Endothelial cell of umbilical vein (primary cell): ENCODE results near the gene LGALS7. TPM values are rescaled to one million over a fixed set of nuclear protein-coding genes. Genes with fewer than 3 reads are reported as not detected.

Experiments used
- BruUV-seq: library from RNA; stranded (reverse); fragments of 400-500 nt; replicated peaks from 2 replicates; lab custom pipeline; 2021; lab: Mats Ljungman, UMichigan
- CTCF ChIA-PET: fragments of 300-600, 350-600 bp; sonication (Branson Sonifier 250); formaldehyde crosslinking; loops from one replicate; lab custom pipeline; 2021; ENCODE audit warnings: antibody characterized with exemption, inconsistent platforms; lab: Charles Lee
- POLR2A ChIA-PET: fragments of 300-600, 350-600 bp; sonication (Branson Sonifier 250); formaldehyde crosslinking; loops from one replicate; lab custom pipeline; 2021; ENCODE audit warnings: antibody characterized with exemption, inconsistent platforms; lab: Charles Lee
- DNase-seq: peaks from one replicate; pipeline ENCODE4 v3.0.0-alpha.2; 2011; ENCODE audit warnings: low read depth, low spot score
- FAIRE-seq: peaks from 2 replicates; lab custom pipeline; 2011; peaks lifted over from hg19 to GRCh38; lab: Jason Lieb, UNC
- H2AFZ ChIP-seq: 2 replicates; pipeline ENCODE4 v1.6.0; 2012; ENCODE audit warnings: low read depth, low read length, control low read depth, inconsistent platforms
- H3K27ac ChIP-seq: 2 replicates; pipeline ENCODE4 v1.5.1; 2011; ENCODE audit warnings: low read depth, mild to moderate bottlenecking, control low read depth, low read length, moderate library complexity; ENCODE audit not compliant: insufficient read depth
- H3K27me3 ChIP-seq, 2 experiments: 2 replicates each; pipeline versions ENCODE4 v1.6.0 to v1.6.1; 2011; ENCODE audit warnings: low read length in 2 of 2, mixed read lengths in 1 of 2; ENCODE audit not compliant: control insufficient read depth in 2 of 2, insufficient read depth in 2 of 2
- H3K36me3 ChIP-seq, 2 experiments: 2 replicates in 1 of 2; 3 replicates in 1 of 2; pipeline ENCODE4 v1.5.1; 2011; ENCODE audit warnings: low read length in 2 of 2, mild to moderate bottlenecking in 1 of 2, moderate library complexity in 1 of 2; ENCODE audit not compliant: control insufficient read depth in 2 of 2, insufficient read depth in 2 of 2; ENCODE audit errors: extremely low read depth in 1 of 2
- H3K4me1 ChIP-seq: 3 replicates; pipeline ENCODE4 v1.5.1; 2011; ENCODE audit warnings: mild to moderate bottlenecking, low read length; ENCODE audit not compliant: control insufficient read depth, insufficient read depth; ENCODE audit errors: extremely low read depth
- H3K4me2 ChIP-seq: 2 replicates; pipeline ENCODE4 v1.6.1; 2011; ENCODE audit warnings: low read length, control low read depth, mixed read lengths; ENCODE audit not compliant: insufficient read depth
- H3K4me3 ChIP-seq, 3 experiments: fragments of 200-600 bp in 1 of 3; sonication (generic), shearing (Covaris generic) in 1 of 3; replicated peaks in 1 of 3; 2 replicates each; pipeline ENCODE4 v1.5.1; 2011 to 2016; ENCODE audit warnings: control low read depth in 3 of 3, low read length in 3 of 3, mild to moderate bottlenecking in 2 of 3, inconsistent platforms in 1 of 3, low read depth in 1 of 3, moderate library complexity in 1 of 3; ENCODE audit not compliant: insufficient read depth in 1 of 3
- H3K79me2 ChIP-seq: 2 replicates; pipeline ENCODE4 v1.6.0; 2012; ENCODE audit warnings: low read length, inconsistent platforms; ENCODE audit not compliant: control insufficient read depth, insufficient read depth
- H3K9ac ChIP-seq: replicated peaks from 2 replicates; pipeline ENCODE3; 2011; ENCODE audit warnings: low read length, control low read depth; ENCODE audit not compliant: insufficient read depth; ENCODE audit errors: extremely low read depth
- H3K9me1 ChIP-seq: replicated peaks from 3 replicates; pipeline ENCODE4 v1.6.0; 2011; ENCODE audit warnings: mild to moderate bottlenecking, low read length; ENCODE audit not compliant: control insufficient read depth, insufficient read depth; ENCODE audit errors: extremely low read depth
- H3K9me3 ChIP-seq: replicated peaks from 2 replicates; pipeline ENCODE4 v1.5.1; 2012; ENCODE audit warnings: low read length, inconsistent platforms; ENCODE audit not compliant: control insufficient read depth, insufficient read depth
- H4K20me1 ChIP-seq: replicated peaks from 2 replicates; pipeline ENCODE3; 2011; ENCODE audit warnings: mild to moderate bottlenecking, low read length; ENCODE audit not compliant: control insufficient read depth, insufficient read depth; ENCODE audit errors: extremely low read depth
- CTCF ChIP-seq, 2 donors: IDR thresholded peaks; 1 replicate in 1 of 2; 2 replicates in 1 of 2; pipeline ENCODE4 v1.5.1; 2011; ENCODE audit warnings: low read length in 2 of 2, mild to moderate bottlenecking in 2 of 2, moderate library complexity in 2 of 2, control low read depth in 1 of 2, inconsistent platforms in 1 of 2, low read depth in 1 of 2; ENCODE audit not compliant: insufficient read depth in 1 of 2; ENCODE audit errors: extremely low read depth in 1 of 2
- EZH2 ChIP-seq: IDR thresholded peaks from 2 replicates; pipeline ENCODE4 v1.6.1; 2012; ENCODE audit warnings: borderline replicate concordance, low read depth, mild to moderate bottlenecking, moderate library complexity, low read length, inconsistent platforms; ENCODE audit not compliant: severe bottlenecking
- FOS ChIP-seq: IDR thresholded peaks from 2 replicates; pipeline ENCODE4 v1.6.1; 2011; ENCODE audit warnings: mild to moderate bottlenecking, low read length, moderate library complexity, borderline replicate concordance; ENCODE audit not compliant: insufficient read depth
- GATA2 ChIP-seq: IDR thresholded peaks from 2 replicates; pipeline ENCODE4 v1.7.0; 2011; ENCODE audit warnings: low read depth, mild to moderate bottlenecking, moderate library complexity, mixed read lengths, low read length; ENCODE audit not compliant: insufficient read length, insufficient read depth
- JUN ChIP-seq: IDR thresholded peaks from 2 replicates; pipeline ENCODE4 v1.6.1; 2011; ENCODE audit warnings: borderline replicate concordance, low read depth; ENCODE audit not compliant: insufficient read length, insufficient read depth
- MAX ChIP-seq: IDR thresholded peaks from 2 replicates; pipeline ENCODE4 v1.6.1; 2011; ENCODE audit not compliant: insufficient read depth, insufficient read length
- MYC ChIP-seq: IDR thresholded peaks from one replicate; pipeline ENCODE4 v1.6.1; 2011; ENCODE audit warnings: mild to moderate bottlenecking, low read depth, low read length
- POLR2A ChIP-seq: IDR thresholded peaks from 2 replicates; pipeline ENCODE4 v1.6.1; 2012; ENCODE audit warnings: low read depth, mild to moderate bottlenecking, control low read depth, low read length
- POLR2AphosphoS5 ChIP-seq: IDR thresholded peaks from 2 replicates; pipeline ENCODE4 v1.6.1; 2012; ENCODE audit warnings: low read depth, mild to moderate bottlenecking, control low read depth, low read length, moderate library complexity; ENCODE audit not compliant: insufficient read depth
- dilution Hi-C: fragments of 300-500 bp; cut with MboI; formaldehyde crosslinking; loops from one replicate; pipeline ENCODE4 v1.15.0; 2019; ENCODE audit warnings: low sequenced_read_pairs; ENCODE audit not compliant: extremely low pct_ligation_motif_present
- intact Hi-C: fragments of 100-400 bp; cut with micrococcal nuclease; formaldehyde crosslinking; loops from one replicate; pipeline ENCODE4 v1.10.0; 2022
- polyA plus RNA-seq, 4 experiments: library from polyadenylated mRNA; depleted of rRNA in 3 of 4; stranded (reverse) in 3 of 4; unstranded in 1 of 4; fragments of >200 nt; gene quantifications; 2 replicates each; pipeline versions ENCODE4 v1.2.1 to v1.2.3, GENCODE V29; 2011 to 2012; ENCODE audit warnings: missing spikeins in 1 of 4
- total RNA-seq: library from RNA; stranded (reverse); gene quantifications from 2 replicates; pipeline ENCODE4 v1.2.3, GENCODE V29; 2021

LGALS7 gene
- total and polyA plus RNA-seq, 2 donors (not counting 3 experiments of a cell fraction or from before 2014, with no cell fraction given), result not detected

GRCh38 chr19:38727868-38728660 lies 45.3 kb downstream of the LGALS7 start:
- H4K20me1 ChIP-seq, result no peaks in the 10 kb centered on the region
- FAIRE-seq (no peak), DNase-seq (no peak)
- BruUV-seq, result no TSS peak
- no peak overlapping the region for H3K4me3 ChIP-seq
- peaks cover 20 to 61% of the 10 kb centered on the region in 2 experiments for H3K36me3 ChIP-seq
- H3K9me1 ChIP-seq, result no peaks in the 10 kb centered on the region
- H3K4me2 ChIP-seq, result no peak overlapping the region
- no peak overlapping the region for H3K27ac ChIP-seq
- no peak overlapping the region for H3K9ac ChIP-seq
- CTCF ChIA-PET, result interaction anchor here (0.6 to 1.4 kb wide), 2 partner anchors 160 to 186 kb away, joined by 3 read pairs; no protein-coding TSS in a partner anchor
- intact Hi-C loops, result no loop called here
- POLR2A ChIA-PET, result no interaction called here
- H3K9me3 ChIP-seq, result no peaks in the 10 kb centered on the region
- no peaks in the 10 kb centered on the region for H3K79me2 ChIP-seq
- H3K27me3 ChIP-seq, result no peaks in the 10 kb centered on the region
- no peak for TF ChIP-seq GATA2
- no peak for TF ChIP-seq MYC
- TF ChIP-seq POLR2A, result no peak
- no peak overlapping the region for H2AFZ ChIP-seq
- dilution Hi-C loops, result no loop called here
- H3K4me1 ChIP-seq, result no peaks in the 10 kb centered on the region

DNA sequence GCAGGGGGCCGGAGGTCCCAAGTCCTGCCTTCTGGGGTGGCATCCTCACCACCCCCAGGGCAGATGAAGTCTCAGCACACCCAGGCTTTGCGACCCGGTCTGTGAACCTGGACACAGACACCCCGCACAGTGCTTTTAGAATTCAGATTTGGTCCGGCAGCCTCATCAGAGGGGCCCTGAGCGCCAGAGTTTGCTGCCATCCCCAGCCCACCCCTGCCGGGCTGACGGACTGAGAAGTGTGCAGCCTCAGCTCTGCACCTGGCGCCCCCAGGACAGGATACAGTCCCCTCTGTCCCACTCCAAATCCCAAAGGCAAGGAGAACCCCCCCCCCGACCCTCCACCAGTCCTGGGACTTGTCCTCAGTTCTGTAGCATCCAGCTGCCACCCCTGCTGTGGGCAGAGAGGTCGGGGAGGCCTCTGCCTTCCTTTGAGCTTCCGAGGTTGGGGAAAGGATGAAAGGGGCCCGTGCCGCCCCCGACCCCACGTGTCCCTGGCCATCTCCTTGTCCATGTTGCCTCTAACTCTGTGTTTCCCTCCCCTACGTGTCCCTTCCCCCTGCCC lies 45.9 kb downstream of the LGALS7 start:
- H3K27me3 ChIP-seq, result no peaks in the 10 kb centered on the region
- H4K20me1 ChIP-seq, result no peaks in the 10 kb centered on the region
- no peak overlapping the region for H3K4me2 ChIP-seq
- peaks cover 20 to 66% of the 10 kb centered on the region in 2 experiments for H3K36me3 ChIP-seq
- CTCF ChIA-PET, result no interaction called here
- no peak for DNase-seq
- H3K4me1 ChIP-seq, result no peaks in the 10 kb centered on the region
- BruUV-seq, result no TSS peak
- POLR2A ChIA-PET, result no interaction called here
- H3K4me3 ChIP-seq, result no peak overlapping the region
- dilution Hi-C loops, result no loop called here
- no peak for TF ChIP-seq POLR2AphosphoS5
- no peak for TF ChIP-seq CTCF (IDR thresholded peaks at IDR 0.05; ENCODE audit: extremely low read depth in 1 of 2, insufficient read depth in 1 of 2, low read depth in 1 of 2, low read length in 2 of 2)
- TF ChIP-seq POLR2A, result no peak
- no peak for TF ChIP-seq JUN
- no peak for TF ChIP-seq GATA2
- no peak for TF ChIP-seq EZH2
- TF ChIP-seq MAX, result no peak
- no peak for TF ChIP-seq MYC
- no peak for TF ChIP-seq FOS
- H3K9ac ChIP-seq, result no peak overlapping the region
- no peaks in the 10 kb centered on the region for H3K9me1 ChIP-seq
- intact Hi-C loops, result no loop called here
- no peaks in the 10 kb centered on the region for H3K9me3 ChIP-seq
- H2AFZ ChIP-seq, result no peak overlapping the region
- FAIRE-seq, result no peak
- no peak overlapping the region for H3K27ac ChIP-seq
- H3K79me2 ChIP-seq, result no peaks in the 10 kb centered on the region
